ENCODE data around the gene C16orf92. TPM values are rescaled to one million over a fixed set of nuclear protein-coding genes. Genes with fewer than 3 reads are reported as not detected.
A peak's percentile ranks its signal among the peaks of the same experiment; 100 is the strongest.
"Not testable (repeated sequence)": the region's sequence is repeated elsewhere in the genome, so short reads cannot be mapped to it uniquely, and the experiment has no call there.

C16orf92 gene
- total RNA-seq, 3 donors from 2014 or later: not detected

- Histone ChIP-seq H3K9me3 (no peaks in the 10 kb centered on the region), H3K27me3 (peaks cover 10 to 25% of the 10 kb centered on the region in 2 donors), H3K4me3 (peak overlapping the region in 1 of 3 donors; percentile 3), H3K4me1 (peaks cover 9 to 13% of the 10 kb centered on the region in 2 donors), H3K36me3 (no peaks in the 10 kb centered on the region), H3K27ac (no peak overlapping the region)
- intact Hi-C loops (cut with DNase I; ENCODE audit: low total_unique reads): no loop called here
- no peak for TF ChIP-seq POLR2AphosphoS5 (IDR thresholded peaks at IDR 0.05)
- no peak for TF ChIP-seq CTCF (IDR thresholded peaks at IDR 0.05)
- TF ChIP-seq POLR2A (IDR thresholded peaks at IDR 0.05): no peak
- DNase-seq (ENCODE audit: low spot score in 2 of 2): no peak
Measured at GRCh38 chr16:30009085-30009862, 13.7 kb upstream of the C16orf92 start.

GRCh38 chr16:30009990-30010843, 12.8 kb upstream of the C16orf92 start:
- DNase-seq (ENCODE audit: low spot score in 2 of 2): no peak
- Histone ChIP-seq H3K4me3 (peak overlapping the region; percentile 22 to 73 (median 52)), H3K36me3 (no peaks in the 10 kb centered on the region), H3K9me3 (no peaks in the 10 kb centered on the region), H3K27me3 (peaks cover 10 to 25% of the 10 kb centered on the region in 2 donors), H3K27ac (no peak overlapping the region), H3K4me1 (peaks cover 9 to 13% of the 10 kb centered on the region in 2 donors)
- intact Hi-C loops (cut with DNase I; ENCODE audit: low total_unique reads): loop anchor here (10.0 kb wide), 2 partner anchors 145 to 315 kb away; partner anchors contain the start of gene CDIPT
- TF ChIP-seq POLR2A (IDR thresholded peaks at IDR 0.05): no peak
- TF ChIP-seq POLR2AphosphoS5 (IDR thresholded peaks at IDR 0.05): no peak
- TF ChIP-seq CTCF (IDR thresholded peaks at IDR 0.05): no peak

GRCh38 chr16:30010844-30011713, 11.9 kb upstream of the C16orf92 start, which contains the start of gene DOC2A:
Gene DOC2A, minus strand, starts transcription at chr16:30011027. Its CDS starts 805 bp downstream, at chr16:30010222.
- DNase-seq (ENCODE audit: low spot score in 2 of 2): no peak
- peaks cover 10 to 25% of the 10 kb centered on the region in 2 donors for H3K27me3 ChIP-seq
- peaks cover 9 to 13% of the 10 kb centered on the region in 2 donors for H3K4me1 ChIP-seq
- H3K4me3 ChIP-seq: peak within 1 kb of the TSS; percentile 22 to 73 (median 52)
- H3K27ac ChIP-seq: no peak within 1 kb of the TSS
- H3K9me3 ChIP-seq: no peaks in the 10 kb centered on the region
- no peaks in the 10 kb centered on the region for H3K36me3 ChIP-seq
- TF ChIP-seq POLR2AphosphoS5 (IDR thresholded peaks at IDR 0.05) (no peak), CTCF (IDR thresholded peaks at IDR 0.05) (no peak), POLR2A (IDR thresholded peaks at IDR 0.05) (no peak)
- intact Hi-C loops (cut with DNase I; ENCODE audit: low total_unique reads): loop anchor here (10.0 kb wide), 2 partner anchors 146 to 316 kb away; partner anchors contain the start of gene CDIPT

- no peaks in the 10 kb centered on the region for H3K9me3 ChIP-seq
- peaks cover 9 to 13% of the 10 kb centered on the region in 2 donors for H3K4me1 ChIP-seq
- no peak for DNase-seq (ENCODE audit: low spot score in 2 of 2)
- no peak overlapping the region for H3K27ac ChIP-seq
- H3K27me3 ChIP-seq: peaks cover 10 to 25% of the 10 kb centered on the region in 2 donors
- TF ChIP-seq POLR2A (IDR thresholded peaks at IDR 0.05) (no peak), POLR2AphosphoS5 (IDR thresholded peaks at IDR 0.05) (no peak), CTCF (IDR thresholded peaks at IDR 0.05) (no peak)
- peak overlapping the region in 2 of 3 donors; percentile 52 to 73 for H3K4me3 ChIP-seq
- H3K36me3 ChIP-seq: no peaks in the 10 kb centered on the region
- intact Hi-C loops (cut with DNase I; ENCODE audit: low total_unique reads): loop anchor here (10.0 kb wide), 2 partner anchors 147 to 317 kb away; partner anchors contain the start of gene CDIPT
Measured at GRCh38 chr16:30011714-30012504, 11.1 kb upstream of the C16orf92 start.

GRCh38 chr16:30012598-30012997, 10.4 kb upstream of the C16orf92 start:
- intact Hi-C loops (cut with DNase I; ENCODE audit: low total_unique reads): loop anchor here (10.0 kb wide), 2 partner anchors 148 to 318 kb away; partner anchors contain the start of gene CDIPT
- not testable (repeated sequence) for H3K27ac ChIP-seq; DNase-seq (ENCODE audit: low spot score in 2 of 2); H3K36me3 ChIP-seq; H3K4me3 ChIP-seq; H3K9me3 ChIP-seq
- Histone ChIP-seq H3K27me3 (peaks cover 10 to 25% of the 10 kb centered on the region in 2 donors), H3K4me1 (peaks cover 9 to 13% of the 10 kb centered on the region in 2 donors)

- not testable (repeated sequence) for DNase-seq (ENCODE audit: low spot score in 2 of 2); H3K9me3 ChIP-seq; H3K4me3 ChIP-seq; H3K27ac ChIP-seq; H3K36me3 ChIP-seq
- H3K4me1 ChIP-seq: peaks cover 7 to 10% of the 10 kb centered on the region in 2 donors
- peaks cover 6 to 14% of the 10 kb centered on the region in 2 donors for H3K27me3 ChIP-seq
- intact Hi-C loops (cut with DNase I; ENCODE audit: low total_unique reads): loop anchor here (10.0 kb wide), 2 partner anchors 151 to 321 kb away; partner anchors contain the start of gene CDIPT
Measured at GRCh38 chr16:30015450-30015849, 7.5 kb upstream of the C16orf92 start.
